Kidney epithelial cell (primary cell): ENCODE data around the gene KDM1A. TPM values are rescaled to one million over a fixed set of nuclear protein-coding genes. Genes with fewer than 3 reads are reported as not detected.

Source experiments
- DNase-seq: peaks from one replicate; pipeline ENCODE4 v3.0.0-alpha.2; 2010; ENCODE audit warnings: low read depth
- H3K27me3 ChIP-seq: 2 replicates; pipeline ENCODE4 v1.6.0; 2011; ENCODE audit warnings: low read length; ENCODE audit not compliant: control insufficient read depth, insufficient read depth
- H3K36me3 ChIP-seq: 2 replicates; pipeline ENCODE4 v1.5.1; 2011; ENCODE audit warnings: low read length; ENCODE audit not compliant: control insufficient read depth, insufficient read depth
- H3K4me3 ChIP-seq: 2 replicates; pipeline ENCODE4 v1.5.1; 2011; ENCODE audit warnings: low read depth, mild to moderate bottlenecking, control low read depth, low read length
- total RNA-seq: library from RNA; depleted of rRNA; stranded (reverse); fragments of >200 nt; gene quantifications from 2 replicates; pipeline ENCODE4 v1.2.3, GENCODE V29; 2015
- TF ChIP-seq, protein P1 (sequence below): IDR thresholded peaks from 2 replicates; pipeline ENCODE4 v1.5.1; 2011; ENCODE audit warnings: mild to moderate bottlenecking, moderate library complexity, low read length, control low read depth, inconsistent platforms; ENCODE audit not compliant: insufficient read depth, poor library complexity, severe bottlenecking

Gene KDM1A
- total RNA-seq, 1 donor from 2014 or later, result 111 TPM

DNA sequence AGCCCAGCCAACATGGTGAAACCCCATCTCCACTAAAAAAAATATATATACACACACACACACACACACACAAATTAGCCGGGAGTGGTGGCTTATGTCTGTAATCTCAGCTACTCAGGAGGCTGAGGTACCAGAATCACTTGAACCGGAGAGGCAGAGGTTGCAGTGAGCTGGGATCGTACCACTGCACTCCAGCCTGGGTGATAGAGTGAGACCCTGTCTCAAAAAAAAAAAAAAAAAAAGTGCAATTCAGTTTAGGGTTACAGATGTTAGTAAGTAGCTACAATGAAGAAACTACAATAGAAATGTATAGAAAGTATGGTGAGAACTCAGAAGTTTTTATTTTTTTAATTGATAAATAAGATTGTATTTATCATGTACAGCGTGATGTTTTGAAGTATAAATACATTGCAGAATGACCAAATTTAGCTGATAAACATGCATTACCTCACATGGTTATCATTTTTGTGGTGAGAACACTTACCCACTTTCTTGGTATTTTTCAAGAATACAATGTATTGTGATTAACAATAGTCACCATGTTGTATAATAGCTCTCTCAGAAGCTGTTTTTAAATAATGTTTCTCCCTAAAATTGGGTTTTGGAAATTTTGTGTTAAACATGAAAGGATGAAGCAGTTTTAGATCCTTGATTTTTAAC is 17.9 kb downstream of the KDM1A start:
- no peak for DNase-seq
- TF ChIP-seq, protein P1, sequence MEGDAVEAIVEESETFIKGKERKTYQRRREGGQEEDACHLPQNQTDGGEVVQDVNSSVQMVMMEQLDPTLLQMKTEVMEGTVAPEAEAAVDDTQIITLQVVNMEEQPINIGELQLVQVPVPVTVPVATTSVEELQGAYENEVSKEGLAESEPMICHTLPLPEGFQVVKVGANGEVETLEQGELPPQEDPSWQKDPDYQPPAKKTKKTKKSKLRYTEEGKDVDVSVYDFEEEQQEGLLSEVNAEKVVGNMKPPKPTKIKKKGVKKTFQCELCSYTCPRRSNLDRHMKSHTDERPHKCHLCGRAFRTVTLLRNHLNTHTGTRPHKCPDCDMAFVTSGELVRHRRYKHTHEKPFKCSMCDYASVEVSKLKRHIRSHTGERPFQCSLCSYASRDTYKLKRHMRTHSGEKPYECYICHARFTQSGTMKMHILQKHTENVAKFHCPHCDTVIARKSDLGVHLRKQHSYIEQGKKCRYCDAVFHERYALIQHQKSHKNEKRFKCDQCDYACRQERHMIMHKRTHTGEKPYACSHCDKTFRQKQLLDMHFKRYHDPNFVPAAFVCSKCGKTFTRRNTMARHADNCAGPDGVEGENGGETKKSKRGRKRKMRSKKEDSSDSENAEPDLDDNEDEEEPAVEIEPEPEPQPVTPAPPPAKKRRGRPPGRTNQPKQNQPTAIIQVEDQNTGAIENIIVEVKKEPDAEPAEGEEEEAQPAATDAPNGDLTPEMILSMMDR, result no peak
- H3K27me3 ChIP-seq, result no peaks in the 10 kb centered on the region
- no peak overlapping the region for H3K4me3 ChIP-seq
- H3K36me3 ChIP-seq, result peaks cover 1% of the 10 kb centered on the region

DNA sequence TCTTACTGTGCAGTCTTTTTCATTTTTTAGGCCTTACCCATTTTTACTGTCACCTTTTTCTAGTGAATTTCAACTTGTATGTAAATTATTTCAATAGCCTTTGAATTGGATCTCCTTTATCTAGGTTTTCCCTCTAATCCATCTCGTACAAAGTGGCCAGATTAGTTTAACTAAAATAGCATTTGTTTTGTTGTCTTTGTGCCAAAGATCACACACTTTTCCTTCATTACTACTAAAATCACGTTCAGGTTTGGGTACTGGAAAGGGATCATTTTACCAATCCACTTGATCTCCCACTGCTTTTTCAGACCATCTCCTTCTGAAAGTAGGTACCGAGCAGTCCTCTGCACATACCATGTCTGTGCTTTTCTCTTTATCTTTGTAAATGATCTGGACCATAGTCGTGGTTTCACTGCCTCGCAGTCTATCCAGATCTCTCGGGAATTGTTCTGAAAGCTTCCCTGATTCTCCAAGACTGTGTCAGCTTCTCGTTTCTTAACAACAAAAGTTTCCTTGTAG is 20.1 kb downstream of the KDM1A start:
- DNase-seq, result no peak
- Histone ChIP-seq H3K36me3 (peaks cover 1% of the 10 kb centered on the region), H3K4me3 (no peak overlapping the region), H3K27me3 (no peaks in the 10 kb centered on the region)
- TF ChIP-seq, protein P1, result no peak

DNA sequence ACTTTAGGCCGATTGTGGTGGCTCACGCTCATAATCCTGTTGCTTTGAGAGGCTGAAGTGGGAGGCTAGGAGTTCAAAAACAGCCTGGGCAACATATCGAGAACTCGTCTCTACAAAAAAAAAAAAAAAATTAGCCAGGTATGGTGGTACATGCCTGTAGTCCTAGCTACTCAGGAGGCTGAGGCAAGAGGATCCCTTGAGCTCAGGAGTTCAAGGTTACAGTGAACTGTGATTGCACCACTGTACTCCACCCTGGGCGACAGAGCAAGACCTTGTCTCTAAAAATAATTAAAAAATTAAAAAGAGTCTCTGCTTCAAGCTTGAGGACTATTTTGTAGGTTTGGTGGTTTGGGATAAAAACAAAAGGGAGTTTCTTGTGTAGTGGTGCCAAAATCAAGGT is 21.2 kb downstream of the KDM1A start:
- TF ChIP-seq, protein P1, result no peak
- Histone ChIP-seq H3K36me3 (peaks cover 1% of the 10 kb centered on the region), H3K4me3 (no peak overlapping the region), H3K27me3 (no peaks in the 10 kb centered on the region)
- no peak for DNase-seq

DNA sequence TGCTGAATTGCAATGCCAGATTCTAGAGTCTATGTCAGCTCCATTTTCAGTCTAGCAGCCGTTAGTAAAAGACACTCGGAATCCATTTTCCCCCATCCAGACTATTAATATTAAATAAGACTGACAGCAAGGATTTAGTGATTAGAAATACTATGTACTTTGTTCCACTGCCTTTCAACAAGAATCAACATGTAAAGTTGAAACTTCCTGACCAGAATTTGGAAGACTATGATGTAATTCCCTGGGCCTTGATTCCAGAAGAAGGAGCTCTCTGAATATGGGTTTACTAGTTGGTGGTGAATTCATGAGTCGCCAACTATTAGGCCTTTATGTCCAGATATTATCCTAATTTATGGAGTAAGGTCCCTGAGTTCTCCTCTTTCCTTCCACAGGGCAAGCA is 24.8 kb downstream of the KDM1A start:
- no peaks in the 10 kb centered on the region for H3K27me3 ChIP-seq
- no peak for DNase-seq
- TF ChIP-seq, protein P1, result no peak
- no peak overlapping the region for H3K4me3 ChIP-seq
- H3K36me3 ChIP-seq, result peaks cover 1% of the 10 kb centered on the region

DNA sequence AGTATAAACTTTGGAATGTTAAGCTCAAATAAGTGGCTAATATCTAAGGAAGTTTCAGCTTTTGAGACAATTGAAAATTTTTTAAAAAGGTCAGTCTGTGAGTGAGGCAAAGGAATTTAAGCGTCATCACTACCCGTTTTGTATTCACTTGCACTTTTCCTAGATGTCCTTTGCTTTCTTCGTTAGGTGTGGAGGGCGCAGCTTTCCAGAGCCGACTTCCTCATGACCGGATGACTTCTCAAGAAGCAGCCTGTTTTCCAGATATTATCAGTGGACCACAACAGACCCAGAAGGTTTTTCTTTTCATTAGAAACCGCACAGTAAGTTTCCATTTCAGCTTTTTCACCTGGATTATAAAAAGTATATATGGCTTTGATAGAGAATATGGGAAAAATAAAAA is 30.9 kb downstream of the KDM1A start:
- TF ChIP-seq, protein P1, result no peak
- Histone ChIP-seq H3K27me3 (no peaks in the 10 kb centered on the region), H3K4me3 (no peak overlapping the region), H3K36me3 (no peaks in the 10 kb centered on the region)
- DNase-seq, result no peak

DNA sequence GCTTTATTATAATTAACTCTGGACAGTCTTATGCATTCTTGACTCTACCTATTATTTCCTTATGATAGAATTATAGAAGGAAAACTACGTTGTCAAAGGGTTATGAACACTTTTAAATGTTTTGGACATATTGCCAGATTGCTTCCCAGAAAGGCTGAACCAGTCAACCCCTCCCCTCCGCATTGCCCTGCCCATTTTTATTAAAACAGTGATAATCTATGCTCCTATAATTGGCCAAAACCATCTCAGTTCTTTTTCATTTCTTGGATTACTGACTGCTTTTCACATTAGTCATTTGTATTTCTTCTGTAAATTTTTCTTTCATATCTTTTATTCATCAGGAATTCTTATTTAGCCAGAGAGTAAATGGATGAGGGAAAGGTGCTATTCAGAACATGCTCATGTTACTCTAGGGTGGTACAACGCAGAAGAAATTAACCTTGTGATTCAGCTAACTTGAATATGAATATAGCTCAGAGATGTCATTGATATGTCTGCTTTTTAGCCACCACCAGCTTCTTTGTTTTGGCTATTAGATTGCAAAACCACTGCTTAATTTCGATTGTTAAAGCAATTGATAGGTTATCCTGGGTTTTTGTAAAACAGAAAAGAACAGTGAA is 32.1 kb downstream of the KDM1A start:
- TF ChIP-seq, protein P1, result no peak

More for the DNA sequence above, 32.1 kb downstream of the KDM1A start:
- Histone ChIP-seq H3K27me3 (no peaks in the 10 kb centered on the region), H3K36me3 (no peaks in the 10 kb centered on the region), H3K4me3 (no peak overlapping the region)
- no peak for DNase-seq
